Measurements from ENCODE around the gene ZNF692.
A peak's percentile ranks its signal among the peaks of the same experiment; 100 is the strongest.
"Not testable (repeated sequence)": the region's sequence is repeated elsewhere in the genome, so short reads cannot be mapped to it uniquely, and the experiment has no call there.

The ZNF692 gene, protein sequence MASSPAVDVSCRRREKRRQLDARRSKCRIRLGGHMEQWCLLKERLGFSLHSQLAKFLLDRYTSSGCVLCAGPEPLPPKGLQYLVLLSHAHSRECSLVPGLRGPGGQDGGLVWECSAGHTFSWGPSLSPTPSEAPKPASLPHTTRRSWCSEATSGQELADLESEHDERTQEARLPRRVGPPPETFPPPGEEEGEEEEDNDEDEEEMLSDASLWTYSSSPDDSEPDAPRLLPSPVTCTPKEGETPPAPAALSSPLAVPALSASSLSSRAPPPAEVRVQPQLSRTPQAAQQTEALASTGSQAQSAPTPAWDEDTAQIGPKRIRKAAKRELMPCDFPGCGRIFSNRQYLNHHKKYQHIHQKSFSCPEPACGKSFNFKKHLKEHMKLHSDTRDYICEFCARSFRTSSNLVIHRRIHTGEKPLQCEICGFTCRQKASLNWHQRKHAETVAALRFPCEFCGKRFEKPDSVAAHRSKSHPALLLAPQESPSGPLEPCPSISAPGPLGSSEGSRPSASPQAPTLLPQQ

GRCh38 chr1:248858891-248859889 lies at the start of gene ZNF692:
TSS of gene ZNF692 (minus strand) at chr1:248859085. CDS start at chr1:248858309, 776 bp downstream.
- DNase-seq, result peak; percentile 97
- in situ Hi-C loops (cut with MboI; ENCODE audit: low pct_unique_long_range_greater_than_20kb, low sequenced_read_pairs), result no loop called here

DNA sequence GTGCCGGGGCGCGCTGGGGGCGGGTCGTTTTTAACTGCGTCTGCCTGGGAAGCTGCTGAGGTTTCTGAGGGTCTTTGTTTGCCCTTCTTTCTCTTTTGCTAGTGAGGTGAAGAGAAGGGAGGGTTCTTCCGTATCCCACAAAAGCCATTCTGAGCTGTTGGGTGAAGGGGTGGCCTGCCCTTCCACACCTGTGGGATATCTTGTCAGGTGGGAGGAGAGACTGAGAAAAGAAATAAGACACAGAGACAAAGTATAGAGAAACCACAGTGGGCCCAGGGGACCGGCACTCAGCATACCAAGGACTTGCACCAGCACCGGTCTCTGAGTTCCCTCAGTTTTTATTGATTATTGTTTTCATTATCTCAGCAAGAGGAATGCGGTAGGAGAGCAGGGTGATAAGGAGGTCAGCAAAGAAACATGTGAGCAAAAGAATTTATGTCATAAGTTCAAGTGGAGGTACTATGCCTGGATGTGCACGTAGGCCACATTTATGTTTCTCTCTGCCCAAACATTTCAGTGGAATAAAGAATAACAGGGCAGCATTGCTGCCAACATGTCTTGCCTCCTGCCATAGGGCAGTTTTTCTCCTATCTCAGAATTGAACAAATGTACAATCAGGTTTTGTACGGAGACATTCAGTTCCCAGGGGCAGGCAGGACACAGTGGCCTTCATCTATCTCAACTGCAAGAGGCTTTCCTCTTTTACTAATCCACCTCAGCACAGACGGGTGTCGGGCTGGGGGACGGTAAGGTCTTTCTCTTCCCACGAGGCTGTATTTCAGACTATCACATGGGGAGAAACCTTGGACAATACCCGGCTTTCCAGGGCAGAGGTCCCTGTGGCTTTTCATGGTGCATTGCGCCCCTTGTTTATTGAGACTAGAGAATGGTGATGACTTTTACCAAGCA lies 48.1 kb upstream of the ZNF692 start:
- DNase-seq, result no peak

DNA sequence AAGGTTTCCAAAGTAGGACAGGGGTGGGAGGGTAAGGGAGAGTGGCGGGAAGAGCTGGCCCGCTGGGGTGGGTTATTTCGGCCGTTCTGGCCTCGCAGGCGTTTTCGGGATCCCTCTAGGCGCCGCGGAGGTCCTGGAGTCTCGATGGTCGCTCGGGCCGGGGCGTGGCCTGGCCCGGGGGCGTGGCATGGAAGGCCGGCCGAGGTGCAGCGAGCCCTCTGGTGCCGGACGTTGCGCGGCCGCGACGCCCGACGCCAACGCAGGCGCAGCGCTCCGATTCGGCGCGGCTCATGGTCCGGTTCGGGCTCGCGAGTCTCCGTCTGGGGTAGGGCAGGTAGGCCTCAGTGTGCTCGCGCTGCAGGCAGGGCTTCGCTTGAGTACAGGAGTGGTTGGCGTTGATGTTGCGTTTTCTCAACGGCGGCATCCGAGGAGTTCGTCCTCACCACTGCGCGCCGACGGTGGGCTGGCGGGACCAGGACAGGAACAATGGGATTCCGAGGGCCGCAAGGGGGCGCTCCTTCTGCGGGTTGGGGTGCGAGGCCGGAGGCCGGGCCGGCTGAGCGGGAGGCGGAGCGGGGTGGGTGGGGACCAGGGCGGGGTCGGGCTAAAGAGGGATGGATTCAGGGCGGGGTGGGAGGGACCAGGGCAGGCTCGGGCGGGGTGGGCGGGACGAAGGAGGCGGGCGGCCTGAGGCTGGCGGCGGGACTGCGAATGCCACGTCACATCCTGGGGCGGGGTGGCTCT lies 47.3 kb upstream of the ZNF692 start, which contains the start of gene PGBD2:
TSS of gene PGBD2 (plus strand) at position 227 of the 744 bp plus-strand sequence. CDS start 7,628 bp downstream, outside the sequence.
- in situ Hi-C loops (cut with MboI; ENCODE audit: low pct_unique_long_range_greater_than_20kb, low sequenced_read_pairs), result no loop called here
- DNase-seq, result peak; percentile 94

More for the DNA sequence above, 48.1 kb upstream of the ZNF692 start:
- in situ Hi-C loops (cut with MboI; ENCODE audit: low pct_unique_long_range_greater_than_20kb, low sequenced_read_pairs), result no loop called here

GRCh38 chr1:248905662-248906008 lies 46.8 kb upstream of the ZNF692 start:
- DNase-seq, result no peak
- in situ Hi-C loops (cut with MboI; ENCODE audit: low pct_unique_long_range_greater_than_20kb, low sequenced_read_pairs), result no loop called here

GRCh38 chr1:248904437-248905216 lies 45.7 kb upstream of the ZNF692 start:
- in situ Hi-C loops (cut with MboI; ENCODE audit: low pct_unique_long_range_greater_than_20kb, low sequenced_read_pairs), result no loop called here

DNA sequence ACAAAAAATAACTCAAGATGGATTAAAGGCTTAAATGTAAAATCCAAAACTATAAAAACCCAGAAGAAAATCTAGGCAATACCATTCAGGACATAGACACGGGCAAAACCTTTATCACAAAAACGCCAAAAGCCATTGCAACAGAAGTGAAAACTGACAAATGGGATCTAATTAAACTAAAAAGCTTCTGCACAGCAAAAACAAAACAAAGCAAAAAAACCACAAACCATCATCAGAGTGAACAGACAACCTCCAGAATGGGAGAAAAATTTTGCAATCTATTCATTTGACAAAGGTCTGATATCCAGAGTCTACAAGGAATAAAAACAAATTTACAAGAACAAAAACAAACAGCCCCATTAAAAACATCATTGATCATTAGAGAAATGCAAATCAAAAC lies 42.7 kb upstream of the ZNF692 start:
- DNase-seq, result no peak

More at GRCh38 chr1:248904437-248905216, 45.7 kb upstream of the ZNF692 start:
- no peak for DNase-seq

GRCh38 chr1:248900637-248901036 lies 41.8 kb upstream of the ZNF692 start:
- in situ Hi-C loops (cut with MboI; ENCODE audit: low pct_unique_long_range_greater_than_20kb, low sequenced_read_pairs), result no loop called here

More for the DNA sequence above, 42.7 kb upstream of the ZNF692 start:
- in situ Hi-C loops (cut with MboI; ENCODE audit: low pct_unique_long_range_greater_than_20kb, low sequenced_read_pairs), result no loop called here

DNA sequence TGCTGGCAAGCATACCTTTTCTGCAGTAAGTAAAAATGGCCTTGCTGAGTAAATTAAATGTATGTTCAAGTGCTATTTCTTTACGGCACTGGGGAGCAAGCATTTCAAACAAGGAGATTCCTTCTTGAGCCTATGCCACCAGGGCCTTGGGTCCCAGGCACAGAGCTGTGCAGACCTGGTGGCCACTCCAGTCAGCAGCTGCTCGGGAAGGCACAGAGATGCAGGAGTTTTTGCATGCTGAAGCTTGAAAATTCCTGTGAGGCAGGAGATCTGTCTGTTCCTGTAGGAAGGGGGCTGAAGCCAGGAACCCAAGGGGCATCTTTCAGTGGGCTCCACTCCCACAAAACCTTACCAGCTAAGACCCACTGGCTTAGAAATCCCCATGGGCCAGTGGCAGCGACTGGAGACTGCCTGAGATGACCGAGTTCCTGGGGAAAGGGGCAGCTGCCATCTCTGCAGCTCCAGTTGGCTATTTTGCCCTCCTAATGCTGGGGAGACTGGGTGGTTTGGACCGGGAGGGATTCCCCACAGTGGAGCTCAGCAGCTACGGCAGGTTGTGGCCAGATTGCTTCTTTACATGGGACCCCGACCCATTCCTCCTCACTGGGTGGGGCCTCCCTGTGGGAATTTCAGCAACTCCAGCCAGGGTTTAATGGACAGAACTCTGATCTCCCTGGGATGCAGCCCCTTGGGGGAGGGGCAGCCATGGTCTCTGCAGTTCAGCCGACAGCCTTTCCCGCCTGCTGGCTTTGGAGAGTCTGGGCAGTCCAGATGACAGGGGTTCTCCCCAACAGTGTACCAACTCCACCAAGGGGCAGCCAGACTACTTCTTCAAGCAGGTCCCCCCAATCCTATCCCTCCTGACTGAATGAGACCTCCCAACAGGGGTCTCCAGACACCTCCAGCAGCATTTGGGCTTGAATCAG lies 38.8 kb upstream of the ZNF692 start:
- DNase-seq, result no peak
- in situ Hi-C loops (cut with MboI; ENCODE audit: low pct_unique_long_range_greater_than_20kb, low sequenced_read_pairs), result no loop called here

More at GRCh38 chr1:248900637-248901036, 41.8 kb upstream of the ZNF692 start:
- no peak for DNase-seq

DNA sequence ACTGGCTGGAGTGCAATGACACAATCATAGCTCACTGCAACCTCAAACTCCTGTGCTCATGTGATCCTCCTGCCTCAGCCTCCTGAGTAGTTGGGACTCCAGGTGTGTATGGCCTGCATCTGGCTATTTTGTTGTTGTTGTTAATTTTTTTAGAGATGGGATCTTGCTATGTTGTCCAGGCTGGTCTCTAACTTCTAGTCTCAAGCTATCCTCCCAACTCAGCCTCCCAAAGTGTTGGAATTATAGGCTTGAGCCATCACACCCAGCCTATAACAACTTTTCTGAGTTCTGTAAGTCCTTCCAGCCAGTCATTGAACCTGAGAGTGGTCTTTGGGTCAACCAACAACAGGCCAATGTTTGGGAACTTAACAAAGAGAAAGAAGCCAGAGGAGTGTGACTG lies 36.0 kb upstream of the ZNF692 start:
- in situ Hi-C loops (cut with MboI; ENCODE audit: low pct_unique_long_range_greater_than_20kb, low sequenced_read_pairs), result no loop called here
- no peak for DNase-seq

GRCh38 chr1:248892590-248892989 lies 33.7 kb upstream of the ZNF692 start:
- DNase-seq, result no peak
- in situ Hi-C loops (cut with MboI; ENCODE audit: low pct_unique_long_range_greater_than_20kb, low sequenced_read_pairs), result no loop called here

DNA sequence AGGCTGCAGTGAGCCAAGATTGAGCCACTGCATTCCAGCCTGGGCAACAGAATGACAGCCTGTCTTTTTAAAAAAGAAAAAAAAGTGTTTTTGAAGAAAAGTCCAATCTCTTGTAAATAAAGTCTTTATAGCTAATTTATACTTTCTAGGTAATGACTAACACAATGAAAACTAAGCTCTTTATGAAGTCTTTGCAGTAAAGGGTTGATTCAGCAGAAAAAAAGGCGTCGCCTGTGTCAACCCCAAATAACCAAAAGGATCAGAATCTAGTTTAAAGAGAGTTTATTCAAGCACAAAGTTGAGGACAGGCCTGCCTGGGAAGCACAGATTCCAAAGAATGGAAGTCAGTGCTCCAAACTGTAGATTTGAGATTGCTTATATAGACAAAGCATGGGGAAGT lies 32.9 kb upstream of the ZNF692 start:
- in situ Hi-C loops (cut with MboI; ENCODE audit: low pct_unique_long_range_greater_than_20kb, low sequenced_read_pairs), result no loop called here

GRCh38 chr1:248890549-248891498 lies 31.9 kb upstream of the ZNF692 start:
- in situ Hi-C loops (cut with MboI; ENCODE audit: low pct_unique_long_range_greater_than_20kb, low sequenced_read_pairs), result no loop called here
- DNase-seq, result no peak

More for the DNA sequence above, 32.9 kb upstream of the ZNF692 start:
- DNase-seq, result no peak

DNA sequence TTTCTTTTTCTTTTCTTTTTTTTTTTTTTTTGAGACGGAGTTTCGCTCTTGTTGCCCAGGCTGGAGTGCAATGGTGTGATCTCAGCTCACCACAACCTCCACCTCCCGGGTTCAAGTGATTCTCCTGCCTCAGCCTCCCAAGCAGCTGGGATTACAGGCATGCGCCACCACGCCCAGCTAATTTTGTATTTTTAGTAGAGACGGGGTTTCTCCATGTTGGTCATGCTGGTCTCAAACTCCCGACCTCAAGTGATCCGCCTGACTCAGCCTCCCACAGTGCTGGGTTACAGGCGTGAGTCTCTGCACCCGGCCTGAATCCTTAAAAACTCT lies 31.0 kb upstream of the ZNF692 start:
- in situ Hi-C loops (cut with MboI; ENCODE audit: low pct_unique_long_range_greater_than_20kb, low sequenced_read_pairs), result not testable (repeated sequence)

DNA sequence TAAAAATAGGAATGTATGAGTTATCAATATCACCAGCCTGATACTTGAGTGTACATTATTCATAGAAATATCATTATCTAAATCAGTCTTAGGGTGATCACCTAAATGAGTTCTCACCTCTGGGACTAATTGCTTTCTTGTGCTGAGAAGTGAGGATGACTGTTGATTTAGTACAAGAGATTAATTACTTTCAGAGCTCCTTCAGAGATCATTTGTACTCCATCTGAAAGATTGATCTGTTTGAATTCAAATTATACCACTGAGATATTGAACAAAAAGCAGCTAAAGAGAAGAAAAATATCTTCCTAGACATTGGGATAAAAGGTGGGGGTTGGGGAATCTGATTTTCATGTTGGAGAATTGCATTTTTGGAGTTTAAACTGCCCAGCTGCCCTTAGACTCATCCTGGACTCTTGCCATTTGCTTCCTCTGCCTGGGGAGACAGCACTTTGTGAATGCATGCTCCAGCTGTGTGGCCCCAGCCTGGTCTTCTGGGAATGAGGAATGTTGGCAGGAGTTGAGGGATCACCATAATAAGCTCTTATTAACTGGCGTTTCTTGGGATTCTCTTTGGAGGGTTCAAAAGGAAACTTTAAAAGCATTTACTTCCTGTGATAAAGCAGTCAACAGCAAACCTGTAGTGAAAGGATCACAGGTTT lies 27.5 kb upstream of the ZNF692 start:
- in situ Hi-C loops (cut with MboI; ENCODE audit: low pct_unique_long_range_greater_than_20kb, low sequenced_read_pairs), result no loop called here
- DNase-seq, result no peak

More for the DNA sequence above, 31.0 kb upstream of the ZNF692 start:
- DNase-seq, result not testable (repeated sequence)

GRCh38 chr1:248885646-248886045 lies 26.8 kb upstream of the ZNF692 start:
- DNase-seq, result no peak
- in situ Hi-C loops (cut with MboI; ENCODE audit: low pct_unique_long_range_greater_than_20kb, low sequenced_read_pairs), result no loop called here
